HG03066 (cell line): Measurements from ENCODE around the gene QPCTL.
A peak's percentile ranks its signal among the peaks of the same experiment; 100 is the strongest.
"Not testable (repeated sequence)": the region's sequence is repeated elsewhere in the genome, so short reads cannot be mapped to it uniquely, and the experiment has no call there.

Source experiments
- ATAC-seq: cut with Tn5 transposase; IDR thresholded peaks from one replicate; pipeline ENCODE4 v1.9.1; 2021; ENCODE audit warnings: low read depth; ENCODE audit not compliant: unreplicated experiment

Gene QPCTL

DNA sequence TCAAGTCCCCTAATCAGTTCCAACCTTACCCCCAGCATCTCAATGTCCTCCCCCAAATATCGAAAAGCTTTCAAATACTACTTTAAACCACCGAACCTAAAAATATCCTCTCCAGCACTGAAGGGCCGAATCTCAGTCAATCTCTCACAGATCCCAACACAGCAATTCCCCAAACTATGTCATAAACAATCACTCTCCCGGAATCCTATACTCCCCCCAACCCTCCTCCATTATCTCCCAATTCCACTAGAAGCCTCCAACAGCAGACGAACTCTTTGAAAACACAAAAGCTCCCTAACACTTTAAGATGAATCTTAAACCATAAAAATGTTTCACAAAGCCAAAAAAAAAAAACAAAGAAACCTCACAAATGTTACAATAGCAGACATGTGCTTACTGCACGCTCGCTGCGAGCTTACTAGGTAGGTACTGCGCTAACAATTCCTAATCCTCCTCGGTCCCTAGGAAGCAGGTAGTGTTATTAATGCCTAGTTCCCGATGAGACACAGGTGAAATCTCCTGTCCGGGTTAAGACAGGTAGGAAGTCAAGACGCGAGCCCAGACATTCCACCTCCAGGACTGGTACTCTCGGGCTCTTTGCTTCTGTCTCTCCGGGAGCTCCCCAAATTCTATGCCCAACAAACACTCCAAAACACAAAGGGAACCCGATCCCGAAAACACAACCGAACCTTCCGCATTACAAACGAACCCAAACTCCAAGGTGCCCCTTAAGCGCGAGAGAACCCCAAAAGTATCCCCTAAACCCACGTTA is 24.1 kb downstream of the QPCTL start:
- ATAC-seq, result no peak

DNA sequence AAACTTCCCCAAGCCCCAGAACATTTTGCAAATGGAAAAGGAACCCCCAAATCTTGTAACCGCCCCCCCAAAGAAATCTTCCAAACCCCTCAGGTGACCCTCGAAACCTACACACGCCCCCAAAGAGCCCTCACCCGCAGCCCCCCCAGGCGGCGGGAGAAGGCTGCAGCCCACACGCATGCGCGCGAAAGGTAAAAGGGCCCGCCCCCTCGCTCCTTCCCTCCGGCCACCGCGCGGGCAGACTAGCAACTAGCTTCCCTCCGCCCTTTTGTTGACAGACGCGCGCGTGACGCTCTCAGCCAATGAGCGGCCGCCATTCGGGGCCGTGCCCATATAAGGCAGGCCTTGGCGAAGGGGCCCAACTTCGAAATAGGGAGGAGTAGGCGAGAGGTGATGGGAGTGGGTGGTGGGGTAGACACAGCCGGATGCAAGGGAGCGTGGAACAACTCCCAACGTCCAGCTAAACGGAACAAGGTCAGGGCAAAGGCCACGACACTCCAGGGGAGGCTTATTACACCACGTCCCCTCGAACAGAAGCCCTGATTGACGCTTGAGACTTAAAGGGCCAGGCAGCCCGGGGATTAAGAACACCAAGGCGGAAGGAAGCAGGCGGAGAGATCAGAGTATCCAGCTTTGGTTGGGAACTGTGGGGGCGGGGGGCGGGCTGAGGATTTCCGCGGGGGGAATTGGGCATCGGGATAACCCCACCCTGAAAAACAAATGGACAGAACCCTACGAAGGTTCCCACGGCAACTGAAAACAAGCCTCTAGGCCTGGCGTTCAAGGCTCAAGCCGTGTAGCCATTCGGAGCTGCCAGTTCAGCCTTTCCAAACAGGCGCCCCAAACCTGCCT is 24.9 kb downstream of the QPCTL start:
- ATAC-seq, result peak; percentile 93

DNA sequence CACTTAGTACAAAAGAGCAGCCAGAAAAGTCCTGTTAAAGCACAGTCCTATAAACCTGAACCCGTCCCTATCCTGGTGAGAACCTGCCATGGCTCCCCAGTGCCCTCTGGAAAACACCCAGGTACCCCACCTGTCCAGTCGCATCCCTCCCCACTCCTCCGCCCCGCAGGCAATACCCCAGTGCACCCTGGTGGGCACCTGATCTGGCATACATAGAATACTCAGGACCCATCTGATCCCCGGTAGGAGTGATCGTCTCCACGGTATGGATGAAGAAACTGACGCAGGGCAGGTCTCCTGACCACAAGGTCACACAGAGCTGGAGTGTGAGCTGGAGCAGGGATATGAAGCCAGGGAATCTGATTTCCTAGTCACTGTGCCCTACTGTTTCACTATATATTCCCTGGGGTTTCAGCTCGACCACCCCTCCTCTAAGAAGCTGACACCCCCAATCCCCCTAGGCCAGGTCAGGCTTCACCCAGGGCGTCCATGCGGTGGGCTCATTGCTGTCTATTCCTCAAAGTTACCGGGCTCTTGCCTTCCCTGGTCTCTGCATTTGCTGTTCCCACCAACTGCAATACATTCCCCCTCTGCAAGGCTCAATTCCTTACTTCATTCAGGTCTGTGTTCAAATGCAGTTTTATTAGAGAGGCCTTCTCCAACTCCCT is 25.7 kb downstream of the QPCTL start:
- no peak for ATAC-seq

DNA sequence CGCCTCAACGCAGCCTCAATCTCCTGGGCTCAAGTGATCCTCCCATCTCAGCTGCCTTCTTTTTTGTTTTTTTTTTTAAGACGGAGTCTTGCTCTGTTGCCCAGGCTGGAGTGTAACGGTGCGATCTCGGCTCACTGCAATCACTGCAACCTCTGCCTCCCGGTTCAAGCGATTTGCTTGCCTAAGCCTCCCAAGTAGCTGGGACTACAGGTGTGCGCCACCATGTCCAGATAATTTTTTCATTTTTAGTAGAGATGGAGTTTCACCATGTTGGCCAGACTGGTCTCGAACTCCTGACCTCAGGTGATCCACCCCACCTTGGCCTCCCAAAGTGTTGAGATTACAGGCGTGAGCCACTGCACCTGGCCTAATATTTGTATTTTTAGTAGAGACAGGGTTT is 27.6 kb downstream of the QPCTL start:
- not testable (repeated sequence) for ATAC-seq

DNA sequence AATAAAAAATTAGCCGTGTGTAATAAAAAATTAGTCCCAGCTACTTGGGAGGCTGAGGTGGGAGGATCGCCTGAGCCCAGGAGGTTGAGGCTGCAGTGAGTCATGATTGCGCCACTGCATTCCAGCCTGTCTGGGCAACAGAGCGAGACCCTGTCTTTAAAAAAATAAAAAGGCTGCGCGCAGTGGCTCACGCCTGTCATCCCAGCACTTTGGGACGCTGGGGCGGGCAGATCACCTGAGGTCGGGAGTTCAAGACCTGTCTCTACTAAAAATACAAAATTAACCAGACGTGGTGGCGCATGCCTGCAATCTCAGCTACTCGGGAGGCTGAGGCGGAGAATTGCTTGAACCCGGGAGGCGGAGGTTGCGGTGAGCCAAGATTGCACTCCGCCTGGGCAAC is 36.2 kb downstream of the QPCTL start:
- ATAC-seq, result not testable (repeated sequence)

DNA sequence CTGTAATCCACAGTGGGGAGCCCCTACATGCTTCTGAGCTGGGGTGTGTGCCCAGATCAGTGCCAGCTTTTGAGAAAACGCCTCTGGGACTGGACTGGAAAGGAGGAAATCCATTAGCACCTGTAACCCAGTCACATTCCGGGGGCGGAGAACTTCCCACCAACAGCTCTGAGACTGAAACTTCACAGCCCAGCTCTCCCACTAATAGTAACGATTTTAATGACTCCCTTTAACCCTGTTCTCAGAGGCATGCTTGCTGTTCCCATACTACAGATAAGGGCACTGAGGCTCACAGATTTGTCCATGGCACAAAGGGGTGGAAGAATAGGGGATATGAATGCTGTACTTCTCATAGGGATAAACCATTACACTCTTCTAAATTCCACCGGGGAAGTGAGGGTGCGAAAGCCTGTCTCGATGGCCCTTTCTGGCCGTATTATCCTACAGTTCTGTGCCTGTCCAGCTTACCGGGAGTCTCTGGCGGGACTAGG is 37.4 kb downstream of the QPCTL start:
- ATAC-seq, result no peak

DNA sequence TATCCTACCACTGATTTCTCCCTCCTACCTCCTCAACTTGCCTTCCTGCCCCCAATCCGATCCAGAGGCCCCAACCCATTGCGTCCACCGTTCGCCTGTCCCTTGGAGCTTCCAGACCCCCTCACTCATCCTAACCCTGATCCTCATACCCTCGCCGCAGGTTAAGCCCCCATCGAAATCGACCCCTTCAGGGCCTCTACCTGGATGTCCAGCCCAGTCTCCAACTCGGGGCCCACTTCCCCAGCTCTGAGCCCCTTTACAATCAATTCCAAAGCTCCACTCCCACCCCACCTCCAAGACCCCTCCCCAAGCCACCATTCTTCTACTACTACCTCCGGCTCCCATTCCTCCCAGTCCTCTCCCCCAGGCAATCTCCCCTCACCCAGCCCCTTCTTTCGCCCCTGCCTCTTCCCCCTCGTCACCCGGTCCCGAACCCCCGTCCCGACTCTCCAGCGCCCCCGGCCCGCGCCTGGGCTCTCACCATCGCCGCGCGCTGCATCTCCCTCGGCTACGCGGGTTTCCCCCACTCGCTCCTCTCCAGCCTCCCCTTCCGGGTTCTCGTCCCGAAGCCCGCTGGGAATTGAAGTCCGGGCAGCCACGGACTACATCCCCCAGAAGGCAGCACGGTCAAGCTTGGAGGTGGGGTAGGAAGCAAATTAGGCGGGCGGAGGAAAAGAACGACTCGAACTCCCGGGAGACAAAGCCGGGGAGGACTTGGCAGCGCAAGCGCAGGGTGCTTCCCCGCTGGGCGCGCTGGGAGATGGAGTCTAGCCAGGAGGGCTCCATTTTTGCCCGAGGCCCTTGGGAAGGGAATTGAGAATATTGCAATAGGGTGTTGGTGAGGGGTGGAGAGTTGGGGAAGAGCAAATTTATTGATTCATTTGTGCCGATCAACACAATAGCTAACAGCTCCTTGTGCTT is 38.2 kb downstream of the QPCTL start, which contains the start of gene FBXO46:
Gene FBXO46 (minus strand): TSS at position 529 of the 921 bp plus-strand sequence. CDS start 17,401 bp downstream, outside the sequence.
- peak; percentile 96 for ATAC-seq

DNA sequence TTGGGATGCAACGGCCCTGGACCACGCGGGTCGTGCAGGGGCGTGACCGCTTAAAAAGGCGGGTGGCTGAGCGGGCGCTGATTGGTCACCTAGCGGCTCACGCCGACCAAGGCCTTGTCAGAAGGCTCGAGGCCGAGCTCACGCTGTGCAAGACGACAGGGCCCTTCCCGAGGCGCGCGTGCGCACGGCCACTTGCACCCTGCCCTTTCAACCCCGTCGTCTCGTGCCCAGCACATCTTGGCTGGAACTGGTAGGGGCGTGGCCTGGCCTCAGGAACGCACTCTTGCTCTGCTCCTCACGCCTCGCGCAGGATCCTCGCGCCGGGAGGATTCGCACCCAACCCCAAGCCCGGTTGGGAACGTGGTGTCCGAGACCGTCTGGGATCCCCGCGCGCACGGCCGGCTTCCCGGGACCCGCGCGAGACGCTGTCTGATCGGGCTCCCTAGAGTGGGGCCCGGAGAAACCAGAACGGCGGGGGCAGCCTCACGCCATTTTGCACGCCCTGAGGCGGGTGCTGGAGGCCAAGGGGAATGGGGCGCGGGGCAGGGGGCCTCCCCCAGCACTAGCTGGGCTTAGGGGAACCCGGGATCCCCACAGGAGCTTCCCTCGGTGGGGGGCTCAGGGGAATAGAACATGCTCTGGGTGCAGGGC is 40.8 kb downstream of the QPCTL start, which contains the start of gene MEIOSIN:
Gene MEIOSIN (plus strand): TSS at position 280 of the 651 bp plus-strand sequence. CDS start 1,938 bp downstream, outside the sequence.
- no peak for ATAC-seq

DNA sequence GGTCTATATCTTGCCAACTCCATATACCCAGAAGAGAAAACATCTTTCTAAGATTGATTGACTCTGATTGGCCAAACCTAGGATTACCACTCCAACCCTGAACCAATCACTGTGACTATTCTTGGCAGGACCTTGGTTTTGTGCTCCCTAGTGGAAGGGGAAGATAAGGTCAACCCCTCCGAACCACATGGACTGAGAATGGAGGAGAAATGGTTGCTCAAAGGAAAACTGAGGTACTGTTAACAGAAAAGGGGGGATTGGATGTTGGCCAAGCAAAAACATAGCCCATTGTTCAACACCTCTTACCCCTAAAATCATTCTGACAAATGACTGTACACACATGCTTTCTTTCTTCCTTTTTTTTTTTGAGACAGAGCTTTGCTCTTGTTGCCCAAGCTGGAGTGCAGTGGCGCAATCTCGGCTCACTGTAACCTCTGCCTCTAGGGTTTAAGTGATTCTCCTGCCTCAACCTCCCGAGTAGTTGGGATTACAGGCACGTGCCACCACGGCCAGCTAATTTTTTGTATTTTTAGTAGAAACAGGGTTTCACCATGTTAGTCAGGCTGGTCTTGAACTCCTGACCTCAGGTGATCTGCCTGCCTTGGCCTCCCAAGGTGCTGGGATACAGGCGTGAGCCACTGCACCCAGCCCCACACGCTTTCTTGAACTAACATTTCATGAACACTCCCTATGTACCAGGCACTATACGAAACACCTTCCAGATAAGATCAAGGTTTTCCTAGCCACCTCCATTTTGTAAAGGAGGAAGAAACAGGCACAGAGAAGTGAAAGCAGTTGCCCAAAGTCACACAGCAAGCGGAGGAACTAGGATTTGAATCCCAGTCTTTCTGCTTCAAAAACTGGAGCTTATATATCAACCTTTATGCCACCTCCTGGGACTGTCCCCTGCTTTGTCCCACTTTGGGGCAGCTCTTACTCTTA is 47.3 kb downstream of the QPCTL start:
- ATAC-seq, result no peak

DNA sequence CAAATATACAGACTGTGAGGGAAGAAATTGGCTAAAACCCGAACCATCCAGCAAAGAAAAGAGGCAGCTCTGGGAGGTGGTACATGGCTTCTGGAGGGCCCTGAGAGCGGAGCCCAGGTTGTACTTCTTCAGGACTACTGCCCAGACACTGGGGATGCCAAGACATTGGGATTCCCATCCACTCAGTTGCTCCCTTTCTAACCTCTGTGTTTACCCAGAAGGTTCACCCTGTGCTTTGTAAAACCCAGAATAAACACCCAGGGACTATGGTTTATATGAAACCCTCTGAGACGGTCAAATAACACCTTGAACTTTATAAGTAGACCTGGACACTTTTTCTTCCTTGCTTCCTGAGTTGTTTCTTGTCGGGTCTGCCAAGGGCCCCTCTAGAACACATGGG is 50.5 kb downstream of the QPCTL start:
- no peak for ATAC-seq

DNA sequence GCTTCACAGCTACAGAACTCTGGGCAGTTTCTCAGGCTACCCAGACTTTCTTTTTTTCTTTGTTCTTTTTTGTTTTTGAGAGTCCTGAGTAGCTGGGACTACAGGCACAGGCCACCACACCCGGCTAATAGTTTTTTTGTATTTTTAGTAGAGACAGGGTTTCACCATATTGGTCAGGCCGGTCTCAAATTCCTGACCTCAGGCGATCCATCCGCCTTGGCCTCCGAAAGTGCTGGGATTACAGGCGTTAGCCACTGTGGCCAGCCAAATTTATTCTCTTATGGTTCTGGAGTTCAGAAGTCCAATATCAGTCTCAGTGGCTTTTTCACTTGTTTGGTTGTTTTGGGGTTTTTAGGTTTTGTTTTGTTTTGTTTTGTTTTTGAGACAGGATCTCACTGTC is 53.1 kb downstream of the QPCTL start:
- ATAC-seq, result no peak

DNA sequence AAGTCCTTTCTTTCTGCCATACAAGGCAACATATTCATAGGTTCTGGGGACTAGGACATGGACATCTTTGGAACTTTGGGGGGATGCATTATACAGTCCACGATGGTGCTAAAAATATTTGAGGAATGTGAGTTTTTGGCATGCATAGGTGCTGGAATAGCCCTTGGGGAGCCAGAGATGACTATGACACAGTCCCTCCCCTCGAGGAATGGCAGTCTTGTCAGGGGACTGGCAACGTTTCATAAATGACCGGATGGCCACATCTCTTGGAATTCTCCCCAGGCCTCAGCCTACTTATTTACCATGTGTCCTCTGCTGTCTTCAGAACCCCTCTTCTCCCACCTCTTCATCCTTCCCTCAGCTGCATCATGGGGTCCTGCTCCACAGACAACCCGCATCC is 54.4 kb downstream of the QPCTL start:
- no peak for ATAC-seq

DNA sequence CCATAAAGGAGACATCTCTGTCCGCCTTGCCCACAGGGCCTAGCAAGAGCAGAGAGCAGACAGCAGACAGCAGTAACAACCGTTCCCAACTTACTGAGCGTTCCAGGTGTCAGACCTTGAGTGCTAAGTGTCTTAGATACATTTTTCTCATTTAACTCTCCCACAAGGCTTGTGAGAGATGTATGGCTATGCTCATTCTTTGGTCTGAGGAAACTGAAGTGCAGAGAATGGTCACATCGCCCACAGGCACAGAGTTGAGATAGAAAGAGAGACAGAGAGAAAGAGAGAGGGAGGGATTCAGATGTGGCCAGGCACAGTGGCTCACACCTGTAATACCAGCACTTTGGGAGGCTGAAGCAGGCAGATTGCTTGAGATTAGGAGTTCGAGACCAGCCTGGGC is 55.0 kb downstream of the QPCTL start:
- no peak for ATAC-seq

DNA sequence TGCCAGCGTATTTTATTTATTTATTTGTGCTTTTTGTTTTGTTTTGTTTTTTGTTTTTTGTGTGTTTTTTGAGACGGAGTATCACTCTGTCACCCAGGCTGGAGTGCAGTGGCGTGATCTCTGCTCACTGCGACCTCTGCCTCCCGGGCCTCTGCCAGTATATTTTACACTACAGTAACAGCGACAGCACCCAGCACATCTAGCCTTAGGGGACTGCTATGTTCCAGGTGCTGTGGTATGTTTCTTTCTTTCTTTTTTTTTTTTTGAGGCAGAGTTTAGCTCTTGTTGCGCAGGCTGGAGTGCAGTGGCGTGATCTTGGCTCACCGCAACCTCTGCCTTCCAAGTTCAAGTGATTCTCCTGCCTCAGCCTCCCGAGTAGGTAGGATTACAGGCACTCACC is 59.0 kb downstream of the QPCTL start:
- ATAC-seq, result not testable (repeated sequence)

DNA sequence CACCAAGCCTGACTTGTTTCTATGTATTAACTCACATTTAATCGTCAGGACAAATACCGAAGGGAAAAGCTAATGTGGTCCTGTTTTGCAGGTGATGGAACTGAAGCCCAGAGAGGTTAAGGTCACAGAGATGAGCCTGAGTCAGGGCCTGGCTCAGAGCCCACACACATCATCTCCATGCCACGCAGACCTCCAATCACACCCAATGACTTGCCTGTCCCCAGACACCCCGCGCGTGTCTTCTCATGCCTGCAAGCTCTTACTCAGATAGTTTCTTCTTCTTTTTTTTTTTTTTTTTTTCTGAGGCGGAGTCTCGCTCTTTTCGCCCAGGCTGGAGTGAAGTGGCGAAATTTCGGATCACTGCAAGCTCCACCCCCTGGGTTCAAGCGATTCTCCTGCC is 60.2 kb downstream of the QPCTL start:
- ATAC-seq, result no peak

DNA sequence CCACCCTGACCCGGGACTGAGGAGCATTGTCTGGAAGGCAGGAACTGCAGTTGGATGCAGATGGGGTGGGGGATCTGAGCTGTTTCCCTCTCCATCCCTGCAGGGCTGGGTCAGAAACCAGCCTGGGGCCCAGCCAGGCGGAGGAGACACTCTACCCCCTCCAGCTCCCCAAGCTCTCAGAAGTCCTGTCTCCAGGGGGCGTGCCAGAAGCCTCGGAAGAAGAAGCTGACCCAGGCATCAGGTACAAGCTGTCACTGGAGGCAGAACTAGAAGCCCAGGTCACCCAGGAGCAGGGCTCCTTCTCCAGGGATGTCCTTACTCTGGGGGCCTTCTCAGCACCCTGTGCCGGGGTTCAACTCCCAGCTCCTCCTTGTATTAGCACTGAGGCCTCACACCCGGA is 61.1 kb downstream of the QPCTL start:
- ATAC-seq, result no peak
